Measurements from ENCODE around the gene MORN4.
"Not testable (repeated sequence)": the region's sequence is repeated elsewhere in the genome, so short reads cannot be mapped to it uniquely, and the experiment has no call there.

Gene MORN4

GRCh38 chr10:97583476-97583875 is 49.8 kb downstream of the MORN4 start:
- Histone ChIP-seq H3K9me3 (ENCODE audit: control insufficient read depth in 2 of 2, low read length in 2 of 2) (no peaks in the 10 kb centered on the region), H3K4me1 (ENCODE audit: control insufficient read depth, insufficient read depth, low read length) (no peaks in the 10 kb centered on the region), H3K4me3 (ENCODE audit: low read length in 2 of 2) (no peak overlapping the region), H3K36me3 (ENCODE audit: control insufficient read depth in 2 of 2, insufficient read depth in 2 of 2, low read length in 2 of 2) (no peaks in the 10 kb centered on the region), H3K27ac (ENCODE audit: low read length) (no peak overlapping the region), H3K27me3 (ENCODE audit: control insufficient read depth in 1 of 2, insufficient read depth in 2 of 2, low read length in 2 of 2) (no peaks in the 10 kb centered on the region), H3K9ac (ENCODE audit: low read length in 2 of 2) (no peak overlapping the region)

- Histone ChIP-seq H3K36me3 (ENCODE audit: control insufficient read depth in 2 of 2, insufficient read depth in 2 of 2, low read length in 2 of 2) (no peaks in the 10 kb centered on the region), H3K27ac (ENCODE audit: low read length) (no peak overlapping the region), H3K9ac (ENCODE audit: low read length in 2 of 2) (no peak overlapping the region), H3K9me3 (ENCODE audit: control insufficient read depth in 2 of 2, low read length in 2 of 2) (no peaks in the 10 kb centered on the region), H3K4me3 (ENCODE audit: low read length in 2 of 2) (no peak overlapping the region), H3K4me1 (ENCODE audit: control insufficient read depth, insufficient read depth, low read length) (no peaks in the 10 kb centered on the region), H3K27me3 (ENCODE audit: control insufficient read depth in 1 of 2, insufficient read depth in 2 of 2, low read length in 2 of 2) (no peaks in the 10 kb centered on the region)
Measured at GRCh38 chr10:97582169-97582568, 51.1 kb downstream of the MORN4 start.

GRCh38 chr10:97580421-97581367 is 52.6 kb downstream of the MORN4 start:
- no peaks in the 10 kb centered on the region for H3K4me1 ChIP-seq (ENCODE audit: control insufficient read depth, insufficient read depth, low read length)
- H3K27ac ChIP-seq (ENCODE audit: low read length): no peak overlapping the region
- no peaks in the 10 kb centered on the region for H3K36me3 ChIP-seq (ENCODE audit: control insufficient read depth in 2 of 2, insufficient read depth in 2 of 2, low read length in 2 of 2)
- no peak overlapping the region for H3K4me3 ChIP-seq (ENCODE audit: low read length in 2 of 2)
- H3K9me3 ChIP-seq (ENCODE audit: control insufficient read depth in 2 of 2, low read length in 2 of 2): no peaks in the 10 kb centered on the region
- H3K9ac ChIP-seq (ENCODE audit: low read length in 2 of 2): no peak overlapping the region
- H3K27me3 ChIP-seq (ENCODE audit: control insufficient read depth in 1 of 2, insufficient read depth in 2 of 2, low read length in 2 of 2): no peaks in the 10 kb centered on the region

GRCh38 chr10:97578171-97578844 is 55.0 kb downstream of the MORN4 start:
- Histone ChIP-seq H3K27ac (ENCODE audit: low read length) (no peak overlapping the region), H3K36me3 (ENCODE audit: control insufficient read depth in 2 of 2, insufficient read depth in 2 of 2, low read length in 2 of 2) (no peaks in the 10 kb centered on the region), H3K27me3 (ENCODE audit: control insufficient read depth in 1 of 2, insufficient read depth in 2 of 2, low read length in 2 of 2) (no peaks in the 10 kb centered on the region), H3K4me3 (ENCODE audit: low read length in 2 of 2) (no peak overlapping the region), H3K9ac (ENCODE audit: low read length in 2 of 2) (no peak overlapping the region), H3K4me1 (ENCODE audit: control insufficient read depth, insufficient read depth, low read length) (peaks cover 7% of the 10 kb centered on the region), H3K9me3 (ENCODE audit: control insufficient read depth in 2 of 2, low read length in 2 of 2) (no peaks in the 10 kb centered on the region)

GRCh38 chr10:97577701-97578100 is 55.6 kb downstream of the MORN4 start:
- no peaks in the 10 kb centered on the region for H3K27me3 ChIP-seq (ENCODE audit: control insufficient read depth in 1 of 2, insufficient read depth in 2 of 2, low read length in 2 of 2)
- H3K36me3 ChIP-seq (ENCODE audit: control insufficient read depth in 2 of 2, insufficient read depth in 2 of 2, low read length in 2 of 2): no peaks in the 10 kb centered on the region
- H3K4me3 ChIP-seq (ENCODE audit: low read length in 2 of 2): no peak overlapping the region
- no peak overlapping the region for H3K9ac ChIP-seq (ENCODE audit: low read length in 2 of 2)
- H3K9me3 ChIP-seq (ENCODE audit: control insufficient read depth in 2 of 2, low read length in 2 of 2): no peaks in the 10 kb centered on the region
- H3K4me1 ChIP-seq (ENCODE audit: control insufficient read depth, insufficient read depth, low read length): peaks cover 13% of the 10 kb centered on the region
- H3K27ac ChIP-seq (ENCODE audit: low read length): no peak overlapping the region

- not testable (repeated sequence) for H3K4me3 ChIP-seq (ENCODE audit: low read length in 2 of 2)
- H3K4me1 ChIP-seq (ENCODE audit: control insufficient read depth, insufficient read depth, low read length): peaks cover 24% of the 10 kb centered on the region
Measured at GRCh38 chr10:97576487-97576886, 56.8 kb downstream of the MORN4 start.

GRCh38 chr10:97575127-97575668 is 58.1 kb downstream of the MORN4 start:
- Histone ChIP-seq H3K9ac (ENCODE audit: low read length in 2 of 2) (peak overlapping the region in 1 of 2 donors; percentile 13), H3K9me3 (ENCODE audit: control insufficient read depth in 2 of 2, low read length in 2 of 2) (no peaks in the 10 kb centered on the region), H3K4me3 (ENCODE audit: low read length in 2 of 2) (no peak overlapping the region), H3K4me1 (ENCODE audit: control insufficient read depth, insufficient read depth, low read length) (peaks cover 24% of the 10 kb centered on the region), H3K36me3 (ENCODE audit: control insufficient read depth in 2 of 2, insufficient read depth in 2 of 2, low read length in 2 of 2) (peaks cover 0 to 6% of the 10 kb centered on the region in 2 donors), H3K27me3 (ENCODE audit: control insufficient read depth in 1 of 2, insufficient read depth in 2 of 2, low read length in 2 of 2) (no peaks in the 10 kb centered on the region), H3K27ac (ENCODE audit: low read length) (peak overlapping the region; percentile 49)

More at GRCh38 chr10:97576487-97576886, 56.8 kb downstream of the MORN4 start:
- not testable (repeated sequence) for H3K9ac ChIP-seq (ENCODE audit: low read length in 2 of 2); H3K27me3 ChIP-seq (ENCODE audit: control insufficient read depth in 1 of 2, insufficient read depth in 2 of 2, low read length in 2 of 2); H3K27ac ChIP-seq (ENCODE audit: low read length); H3K36me3 ChIP-seq (ENCODE audit: control insufficient read depth in 2 of 2, insufficient read depth in 2 of 2, low read length in 2 of 2); H3K9me3 ChIP-seq (ENCODE audit: control insufficient read depth in 2 of 2, low read length in 2 of 2)

GRCh38 chr10:97574374-97575126 is 58.8 kb downstream of the MORN4 start:
- Histone ChIP-seq H3K4me3 (ENCODE audit: low read length in 2 of 2) (no peak overlapping the region), H3K36me3 (ENCODE audit: control insufficient read depth in 2 of 2, insufficient read depth in 2 of 2, low read length in 2 of 2) (peaks cover 0 to 9% of the 10 kb centered on the region in 2 donors), H3K27me3 (ENCODE audit: control insufficient read depth in 1 of 2, insufficient read depth in 2 of 2, low read length in 2 of 2) (no peaks in the 10 kb centered on the region), H3K9ac (ENCODE audit: low read length in 2 of 2) (peak overlapping the region in 1 of 2 donors; percentile 13), H3K9me3 (ENCODE audit: control insufficient read depth in 2 of 2, low read length in 2 of 2) (no peaks in the 10 kb centered on the region), H3K4me1 (ENCODE audit: control insufficient read depth, insufficient read depth, low read length) (peaks cover 24% of the 10 kb centered on the region), H3K27ac (ENCODE audit: low read length) (peak overlapping the region; percentile 49)

GRCh38 chr10:97573672-97574071 is 59.6 kb downstream of the MORN4 start:
- Histone ChIP-seq H3K9ac (ENCODE audit: low read length in 2 of 2) (no peak overlapping the region), H3K36me3 (ENCODE audit: control insufficient read depth in 2 of 2, insufficient read depth in 2 of 2, low read length in 2 of 2) (peaks cover 3 to 13% of the 10 kb centered on the region in 2 donors), H3K27ac (ENCODE audit: low read length) (no peak overlapping the region), H3K9me3 (ENCODE audit: control insufficient read depth in 2 of 2, low read length in 2 of 2) (no peaks in the 10 kb centered on the region), H3K4me3 (ENCODE audit: low read length in 2 of 2) (no peak overlapping the region), H3K4me1 (ENCODE audit: control insufficient read depth, insufficient read depth, low read length) (peaks cover 24% of the 10 kb centered on the region), H3K27me3 (ENCODE audit: control insufficient read depth in 1 of 2, insufficient read depth in 2 of 2, low read length in 2 of 2) (no peaks in the 10 kb centered on the region)

- H3K4me1 ChIP-seq (ENCODE audit: control insufficient read depth, insufficient read depth, low read length): peaks cover 24% of the 10 kb centered on the region
- no peaks in the 10 kb centered on the region for H3K9me3 ChIP-seq (ENCODE audit: control insufficient read depth in 2 of 2, low read length in 2 of 2)
- no peaks in the 10 kb centered on the region for H3K27me3 ChIP-seq (ENCODE audit: control insufficient read depth in 1 of 2, insufficient read depth in 2 of 2, low read length in 2 of 2)
- H3K27ac ChIP-seq (ENCODE audit: low read length): no peak overlapping the region
- no peak overlapping the region for H3K4me3 ChIP-seq (ENCODE audit: low read length in 2 of 2)
- H3K9ac ChIP-seq (ENCODE audit: low read length in 2 of 2): no peak overlapping the region
- H3K36me3 ChIP-seq (ENCODE audit: control insufficient read depth in 2 of 2, insufficient read depth in 2 of 2, low read length in 2 of 2): peaks cover 3 to 14% of the 10 kb centered on the region in 2 donors
Measured at GRCh38 chr10:97573021-97573420, 60.3 kb downstream of the MORN4 start.

Data from stomach smooth muscle (tissue), 2 donors.